Tibial nerve (tissue), 4 donors: Measurements from ENCODE around the gene YIPF2. TPM values are rescaled to one million over a fixed set of nuclear protein-coding genes. Genes with fewer than 3 reads are reported as not detected.

Experiments
- DNase-seq, 2 donors: peaks; one replicate each; pipeline ENCODE4 v3.0.0-alpha.2; 2019; ENCODE audit warnings: low spot score in 2 of 2
- H3K27ac ChIP-seq, 4 donors: fragments of 200-600 bp; sonication (generic) in 3 of 4; one replicate each; pipeline ENCODE4 v1.5.1; 2017 to 2019; ENCODE audit warnings: mild to moderate bottlenecking in 1 of 4
- H3K27me3 ChIP-seq, 2 donors: fragments of 200-600 bp; sonication (generic) in 1 of 2; one replicate each; pipeline versions ENCODE4 v1.5.1 to v1.6.0; 2017 to 2019
- H3K36me3 ChIP-seq, 3 donors: fragments of 200-600 bp; sonication (generic); one replicate each; pipeline ENCODE4 v1.5.1; 2018 to 2019
- H3K4me1 ChIP-seq, 4 donors: fragments of 200-600 bp; sonication (generic) in 3 of 4; one replicate each; pipeline ENCODE4 v1.5.1; 2017 to 2019
- H3K4me3 ChIP-seq, 4 donors: fragments of 200-600 bp; sonication (generic) in 3 of 4; one replicate each; pipeline ENCODE4 v1.5.1; 2017 to 2019; ENCODE audit warnings: mild to moderate bottlenecking in 1 of 4, moderate library complexity in 1 of 4
- H3K9me3 ChIP-seq, 4 donors: fragments of 200-600 bp; sonication (generic) in 3 of 4; one replicate each; pipeline ENCODE4 v1.5.1; 2017 to 2019
- CTCF ChIP-seq, 5 experiments: fragments of 200-600 bp in 3 of 5; fragments of 450-650 bp in 2 of 5; sonication (generic) in 3 of 5; IDR thresholded peaks; one replicate each; pipeline ENCODE4 v1.5.1; 2016 to 2019; ENCODE audit warnings: antibody characterized with exemption in 5 of 5, mild to moderate bottlenecking in 3 of 5, moderate library complexity in 2 of 5
- EP300 ChIP-seq, 2 donors: sonication (generic); formaldehyde crosslinking; IDR thresholded peaks; one replicate each; pipeline ENCODE4 v1.6.1; 2017; ENCODE audit warnings: antibody characterized with exemption in 2 of 2, mild to moderate bottlenecking in 1 of 2
- POLR2A ChIP-seq, 2 donors: fragments of 450-650 bp; IDR thresholded peaks; one replicate each; pipeline ENCODE4 v1.6.1; 2017; ENCODE audit warnings: antibody characterized with exemption in 2 of 2, mild to moderate bottlenecking in 2 of 2, moderate library complexity in 2 of 2
- WGBS, 2 donors: methylation state at CpG; one replicate each; pipeline ENCODE4 v1.1.5; 2018; 5-methylcytosine and 5-hydroxymethylcytosine counted together
- total RNA-seq, 4 donors: library from RNA; depleted of rRNA; stranded (reverse); fragments of >200 nt; gene quantifications; one replicate each; pipeline ENCODE4 v1.1.0, GENCODE V29; 2016

Gene YIPF2
- total RNA-seq, 4 donors from 2014 or later: 50.0 to 69.3 (median 56.4) TPM

GRCh38 chr19:10923260-10924112 is 5.0 kb downstream of the YIPF2 start:
- 85 to 88% methylated on average over 20 to 22 of the region's 29 CpGs for WGBS, 2 donors

GRCh38 chr19:10922638-10923014 is 5.8 kb downstream of the YIPF2 start:
- Histone ChIP-seq H3K9me3 (no peaks in the 10 kb centered on the region), H3K4me1 (peaks cover 0 to 7% (median 4%) of the 10 kb centered on the region in 4 donors), H3K27me3 (no peaks in the 10 kb centered on the region), H3K36me3 (peaks cover 4 to 80% (median 9%) of the 10 kb centered on the region in 3 donors), H3K27ac (no peak overlapping the region), H3K4me3 (no peak overlapping the region)
- no peak for TF ChIP-seq CTCF (IDR thresholded peaks at IDR 0.05)
- TF ChIP-seq POLR2A (IDR thresholded peaks at IDR 0.05): no peak
- TF ChIP-seq EP300 (IDR thresholded peaks at IDR 0.05): no peak
- WGBS, 2 donors: 78 to 83% methylated on average over 13 of the region's 13 CpGs
- DNase-seq: no peak

More at GRCh38 chr19:10923260-10924112, 5.0 kb downstream of the YIPF2 start:
- Histone ChIP-seq H3K36me3 (peaks cover 4 to 72% (median 9%) of the 10 kb centered on the region in 3 donors), H3K27ac (no peak overlapping the region), H3K4me1 (peaks cover 0 to 13% (median 8%) of the 10 kb centered on the region in 4 donors), H3K4me3 (no peak overlapping the region), H3K27me3 (no peaks in the 10 kb centered on the region), H3K9me3 (no peaks in the 10 kb centered on the region)
- TF ChIP-seq POLR2A (IDR thresholded peaks at IDR 0.05) (no peak), CTCF (IDR thresholded peaks at IDR 0.05) (no peak), EP300 (IDR thresholded peaks at IDR 0.05) (no peak)
- no peak for DNase-seq

- DNase-seq: no peak
- peaks cover 0 to 2% (median 0%) of the 10 kb centered on the region in 4 donors for H3K4me1 ChIP-seq
- H3K9me3 ChIP-seq: no peaks in the 10 kb centered on the region
- WGBS, 2 donors: 74 to 80% methylated on average over 32 of the region's 33 CpGs
- TF ChIP-seq POLR2A (IDR thresholded peaks at IDR 0.05) (no peak), CTCF (IDR thresholded peaks at IDR 0.05) (no peak), EP300 (IDR thresholded peaks at IDR 0.05) (no peak)
- no peak overlapping the region for H3K27ac ChIP-seq
- H3K27me3 ChIP-seq: no peaks in the 10 kb centered on the region
- H3K4me3 ChIP-seq: no peak overlapping the region
- peaks cover 4 to 80% (median 9%) of the 10 kb centered on the region in 3 donors for H3K36me3 ChIP-seq
These were observed 6.4 kb downstream of the YIPF2 start for GRCh38 chr19:10921910-10922637.

GRCh38 chr19:10921199-10921909 is 7.1 kb downstream of the YIPF2 start:
- 84 to 85% methylated on average over 43 of the region's 43 CpGs for WGBS, 2 donors
- TF ChIP-seq EP300 (IDR thresholded peaks at IDR 0.05): no peak
- no peak for TF ChIP-seq CTCF (IDR thresholded peaks at IDR 0.05)
- no peak for TF ChIP-seq POLR2A (IDR thresholded peaks at IDR 0.05)
- no peak overlapping the region for H3K4me3 ChIP-seq
- peaks cover 4 to 87% (median 9%) of the 10 kb centered on the region in 3 donors for H3K36me3 ChIP-seq
- H3K9me3 ChIP-seq: no peaks in the 10 kb centered on the region
- H3K27ac ChIP-seq: no peak overlapping the region
- no peaks in the 10 kb centered on the region for H3K27me3 ChIP-seq
- H3K4me1 ChIP-seq: no peaks in the 10 kb centered on the region
- no peak for DNase-seq
